Measurements from ENCODE around the gene SCYGR7. TPM values are rescaled to one million over a fixed set of nuclear protein-coding genes. Genes with fewer than 3 reads are reported as not detected.

The SCYGR7 gene
- total and polyA plus RNA-seq, 9 of the 15 experiments (the other 6 are each of a cell fraction or from before 2014, with no cell fraction given) = not detected

DNA sequence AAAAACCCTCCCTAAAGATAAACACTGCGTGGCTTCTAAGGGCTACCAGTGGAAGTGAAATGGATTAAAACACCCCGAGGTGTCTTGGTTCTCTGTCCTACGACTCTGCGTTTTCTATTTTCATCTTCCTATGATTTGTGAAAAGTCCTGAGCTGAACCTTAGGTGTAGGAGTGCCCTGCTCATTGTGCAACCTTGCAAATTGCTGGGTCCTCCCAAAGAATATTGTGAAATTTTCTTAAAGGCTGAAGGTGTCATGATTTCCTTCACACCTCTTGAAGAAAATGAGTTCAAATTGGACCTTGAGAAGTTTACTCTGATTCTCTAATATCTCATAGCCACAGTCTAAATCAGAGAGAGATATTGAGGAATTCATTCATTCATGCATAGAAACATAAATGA lies 8.5 kb upstream of the SCYGR7 start (continued):
- no peak for TF ChIP-seq ZNF644 (tag; IDR thresholded peaks at IDR 0.05; ENCODE audit: low read depth)
- TF ChIP-seq TARDBP (IDR thresholded peaks at IDR 0.05) = no peak
- TF ChIP-seq, protein P1, sequence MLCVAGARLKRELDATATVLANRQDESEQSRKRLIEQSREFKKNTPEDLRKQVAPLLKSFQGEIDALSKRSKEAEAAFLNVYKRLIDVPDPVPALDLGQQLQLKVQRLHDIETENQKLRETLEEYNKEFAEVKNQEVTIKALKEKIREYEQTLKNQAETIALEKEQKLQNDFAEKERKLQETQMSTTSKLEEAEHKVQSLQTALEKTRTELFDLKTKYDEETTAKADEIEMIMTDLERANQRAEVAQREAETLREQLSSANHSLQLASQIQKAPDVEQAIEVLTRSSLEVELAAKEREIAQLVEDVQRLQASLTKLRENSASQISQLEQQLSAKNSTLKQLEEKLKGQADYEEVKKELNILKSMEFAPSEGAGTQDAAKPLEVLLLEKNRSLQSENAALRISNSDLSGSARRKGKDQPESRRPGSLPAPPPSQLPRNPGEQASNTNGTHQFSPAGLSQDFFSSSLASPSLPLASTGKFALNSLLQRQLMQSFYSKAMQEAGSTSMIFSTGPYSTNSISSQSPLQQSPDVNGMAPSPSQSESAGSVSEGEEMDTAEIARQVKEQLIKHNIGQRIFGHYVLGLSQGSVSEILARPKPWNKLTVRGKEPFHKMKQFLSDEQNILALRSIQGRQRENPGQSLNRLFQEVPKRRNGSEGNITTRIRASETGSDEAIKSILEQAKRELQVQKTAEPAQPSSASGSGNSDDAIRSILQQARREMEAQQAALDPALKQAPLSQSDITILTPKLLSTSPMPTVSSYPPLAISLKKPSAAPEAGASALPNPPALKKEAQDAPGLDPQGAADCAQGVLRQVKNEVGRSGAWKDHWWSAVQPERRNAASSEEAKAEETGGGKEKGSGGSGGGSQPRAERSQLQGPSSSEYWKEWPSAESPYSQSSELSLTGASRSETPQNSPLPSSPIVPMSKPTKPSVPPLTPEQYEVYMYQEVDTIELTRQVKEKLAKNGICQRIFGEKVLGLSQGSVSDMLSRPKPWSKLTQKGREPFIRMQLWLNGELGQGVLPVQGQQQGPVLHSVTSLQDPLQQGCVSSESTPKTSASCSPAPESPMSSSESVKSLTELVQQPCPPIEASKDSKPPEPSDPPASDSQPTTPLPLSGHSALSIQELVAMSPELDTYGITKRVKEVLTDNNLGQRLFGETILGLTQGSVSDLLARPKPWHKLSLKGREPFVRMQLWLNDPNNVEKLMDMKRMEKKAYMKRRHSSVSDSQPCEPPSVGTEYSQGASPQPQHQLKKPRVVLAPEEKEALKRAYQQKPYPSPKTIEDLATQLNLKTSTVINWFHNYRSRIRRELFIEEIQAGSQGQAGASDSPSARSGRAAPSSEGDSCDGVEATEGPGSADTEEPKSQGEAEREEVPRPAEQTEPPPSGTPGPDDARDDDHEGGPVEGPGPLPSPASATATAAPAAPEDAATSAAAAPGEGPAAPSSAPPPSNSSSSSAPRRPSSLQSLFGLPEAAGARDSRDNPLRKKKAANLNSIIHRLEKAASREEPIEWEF (CRISPR knock-in tag; IDR thresholded peaks at IDR 0.05) = no peak
- TF ChIP-seq PTRF (tag; IDR thresholded peaks at IDR 0.05) = no peak

DNA sequence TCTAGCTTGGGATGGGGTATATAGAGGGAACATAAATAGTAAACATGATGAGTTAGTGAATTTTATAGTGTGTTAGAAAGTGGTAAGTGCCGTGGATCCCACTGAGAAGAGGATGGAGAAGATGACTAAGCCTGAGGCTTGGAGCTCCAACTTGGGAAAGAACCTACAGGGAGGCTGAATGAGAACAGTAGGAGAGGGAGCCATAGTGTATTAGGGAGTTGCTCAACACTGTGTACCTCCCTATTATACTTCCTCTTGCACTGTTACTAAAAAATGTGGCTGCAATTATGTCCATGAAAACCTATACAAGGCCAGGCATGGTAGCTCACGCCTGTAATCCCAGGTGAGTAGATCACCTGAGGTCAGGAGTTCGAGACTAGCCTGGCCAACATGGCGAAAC lies 7.5 kb upstream of the SCYGR7 start:
- Histone ChIP-seq H3K27ac (ENCODE audit: extremely low read depth, low read depth, low read length) (no peak overlapping the region), H3K9ac (ENCODE audit: insufficient read depth in 1 of 2, low read depth in 2 of 2, low read length in 2 of 2) (no peak overlapping the region), H3K9me3 (replicated peaks; ENCODE audit: control insufficient read depth, insufficient read depth, low read depth, low read length) (no peaks in the 10 kb centered on the region), H3K4me3 (no peak overlapping the region), H3K79me2 (ENCODE audit: control insufficient read depth, insufficient read depth, low read length) (no peaks in the 10 kb centered on the region), H3K9me1 (ENCODE audit: control insufficient read depth, insufficient read depth, low read length) (no peaks in the 10 kb centered on the region), H3K4me2 (ENCODE audit: insufficient read depth, low read length) (no peak overlapping the region), H3K27me3 (ENCODE audit: control insufficient read depth in 2 of 2, insufficient read depth in 2 of 2, low read length in 2 of 2) (peaks cover 2 to 23% of the 10 kb centered on the region in 2 experiments; a peak in 3 of 5 replicates), H4K20me1 (replicated peaks; ENCODE audit: control insufficient read depth, insufficient read depth, low read length) (no peaks in the 10 kb centered on the region), H3K36me3 (ENCODE audit: control insufficient read depth, insufficient read depth, low read length) (no peaks in the 10 kb centered on the region), H2AFZ (ENCODE audit: low read depth, low read length) (no peak overlapping the region), H3K4me1 (replicated peaks in 1 of 2; ENCODE audit: control insufficient read depth in 2 of 2, insufficient read depth in 2 of 2, low read length in 2 of 2) (peaks cover 0 to 6% of the 10 kb centered on the region in 2 experiments; a peak in 1 of 5 replicates)
- FAIRE-seq (no peak), DNase-seq (ENCODE audit: extremely low read depth in 1 of 4, low spot score in 3 of 4) (no peak), ATAC-seq (no peak)
- no peak for TF ChIP-seq GABPB2 (CRISPR knock-in tag; conservative IDR thresholded peaks at IDR 0.05)
- no peak for TF ChIP-seq ZNF175 (CRISPR knock-in tag; IDR thresholded peaks at IDR 0.05; ENCODE audit: low read depth)
- no peak for TF ChIP-seq OTX1 (CRISPR knock-in tag; IDR thresholded peaks at IDR 0.05)
- TF ChIP-seq ZNF589 (CRISPR knock-in tag; IDR thresholded peaks at IDR 0.05; ENCODE audit: low read depth) = no peak
- TF ChIP-seq, protein P2, sequence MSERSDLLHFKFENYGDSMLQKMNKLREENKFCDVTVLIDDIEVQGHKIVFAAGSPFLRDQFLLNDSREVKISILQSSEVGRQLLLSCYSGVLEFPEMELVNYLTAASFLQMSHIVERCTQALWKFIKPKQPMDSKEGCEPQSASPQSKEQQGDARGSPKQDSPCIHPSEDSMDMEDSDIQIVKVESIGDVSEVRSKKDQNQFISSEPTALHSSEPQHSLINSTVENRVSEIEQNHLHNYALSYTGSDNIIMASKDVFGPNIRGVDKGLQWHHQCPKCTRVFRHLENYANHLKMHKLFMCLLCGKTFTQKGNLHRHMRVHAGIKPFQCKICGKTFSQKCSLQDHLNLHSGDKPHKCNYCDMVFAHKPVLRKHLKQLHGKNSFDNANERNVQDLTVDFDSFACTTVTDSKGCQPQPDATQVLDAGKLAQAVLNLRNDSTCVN (CRISPR knock-in tag; IDR thresholded peaks at IDR 0.05) = no peak
- no peak for TF ChIP-seq TSC22D4 (tag; IDR thresholded peaks at IDR 0.05)
- TF ChIP-seq SP2 (IDR thresholded peaks at IDR 0.05; ENCODE audit: extremely low read depth, low read depth, low read length, poor library complexity, severe bottlenecking) = no peak
- no peak for TF ChIP-seq FOXA1 (IDR thresholded peaks at IDR 0.05; ENCODE audit: borderline replicate concordance)
- no peak for TF ChIP-seq PHB (CRISPR knock-in tag; IDR thresholded peaks at IDR 0.05)
- no TSS peak for BruUV-seq (replicated peaks)
- CTCF ChIA-PET (ENCODE audit: low intra/inter-chr PET ratio) = no interaction called here
- intact Hi-C loops (cut with micrococcal nuclease) (no loop called here), in situ Hi-C loops (cut with MboI) (no loop called here)
- WGBS (ENCODE audit: insufficient coverage, low coverage, missing lambda C conversion rate) = 0% methylated on average over 3 of the region's 4 CpGs
- POLR2A ChIA-PET = no interaction called here
